ENCODE results near the gene TM7SF2. TPM values are rescaled to one million over a fixed set of nuclear protein-coding genes. Genes with fewer than 3 reads are reported as not detected.
"Not testable (repeated sequence)": the region's sequence is repeated elsewhere in the genome, so short reads cannot be mapped to it uniquely, and the experiment has no call there.

TM7SF2 gene
- total RNA-seq, 2 experiments from 2014 or later, result 19.2 to 21.0 TPM

GRCh38 chr11:65141896-65142494 lies 30.3 kb downstream of the TM7SF2 start:
- Mint-ChIP-seq H3K27ac (no peak overlapping the region), H3K36me3 (no peaks in the 10 kb centered on the region), H3K27me3 (peaks cover 2% of the 10 kb centered on the region), H3K4me1 (ENCODE audit: low read depth) (no peaks in the 10 kb centered on the region), H3K4me3 (no peak overlapping the region), H3K9me3 (no peaks in the 10 kb centered on the region)
- ChIA-PET CTCF (no interaction called here), POLR2A (no interaction called here)
- intact Hi-C loops (cut with micrococcal nuclease), result no loop called here
- no peak for DNase-seq

GRCh38 chr11:65147352-65148075 lies 35.8 kb downstream of the TM7SF2 start:
- ChIA-PET POLR2A (no interaction called here), CTCF (interaction anchor here (1.1 kb wide), 1 partner anchor 30 kb away, joined by 3 read pairs; the partner anchor contains the start of gene ZNHIT2)
- no peak overlapping the region for H3K27ac Mint-ChIP-seq
- H3K4me3 Mint-ChIP-seq, result no peak overlapping the region
- DNase-seq, result no peak
- no peaks in the 10 kb centered on the region for H3K36me3 Mint-ChIP-seq
- intact Hi-C loops (cut with micrococcal nuclease), result no loop called here
- peaks cover 5% of the 10 kb centered on the region for H3K4me1 Mint-ChIP-seq (ENCODE audit: low read depth)
- H3K27me3 Mint-ChIP-seq, result peaks cover 2% of the 10 kb centered on the region
- peaks cover 3% of the 10 kb centered on the region for H3K9me3 Mint-ChIP-seq

- intact Hi-C loops (cut with micrococcal nuclease), result no loop called here
- peaks cover 5% of the 10 kb centered on the region for H3K4me1 Mint-ChIP-seq (ENCODE audit: low read depth)
- ChIA-PET CTCF (no interaction called here), POLR2A (no interaction called here)
- DNase-seq, result no peak
- H3K27me3 Mint-ChIP-seq, result peaks cover 2% of the 10 kb centered on the region
- H3K9me3 Mint-ChIP-seq, result peaks cover 3% of the 10 kb centered on the region
- no peaks in the 10 kb centered on the region for H3K36me3 Mint-ChIP-seq
- H3K27ac Mint-ChIP-seq, result no peak overlapping the region
- no peak overlapping the region for H3K4me3 Mint-ChIP-seq
Measured at GRCh38 chr11:65148657-65149056, 37.0 kb downstream of the TM7SF2 start.

GRCh38 chr11:65150131-65150508 lies 38.4 kb downstream of the TM7SF2 start:
- H3K4me1 Mint-ChIP-seq (ENCODE audit: low read depth); H3K27ac Mint-ChIP-seq; POLR2A ChIA-PET; H3K4me3 Mint-ChIP-seq; CTCF ChIA-PET; H3K27me3 Mint-ChIP-seq; H3K36me3 Mint-ChIP-seq; H3K9me3 Mint-ChIP-seq; DNase-seq; intact Hi-C loops (cut with micrococcal nuclease): not testable (repeated sequence)

- no peaks in the 10 kb centered on the region for H3K36me3 Mint-ChIP-seq
- H3K27ac Mint-ChIP-seq, result no peak overlapping the region
- peak; percentile 62 for DNase-seq
- peaks cover 5% of the 10 kb centered on the region for H3K4me1 Mint-ChIP-seq (ENCODE audit: low read depth)
- ChIA-PET CTCF (no interaction called here), POLR2A (no interaction called here)
- peaks cover 3% of the 10 kb centered on the region for H3K9me3 Mint-ChIP-seq
- intact Hi-C loops (cut with micrococcal nuclease), result no loop called here
- no peak overlapping the region for H3K4me3 Mint-ChIP-seq
- no peaks in the 10 kb centered on the region for H3K27me3 Mint-ChIP-seq
Measured at GRCh38 chr11:65150509-65151299, 39.0 kb downstream of the TM7SF2 start.

- DNase-seq, result no peak
Measured at GRCh38 chr11:65151331-65151899, 39.7 kb downstream of the TM7SF2 start.

GRCh38 chr11:65152122-65152521 lies 40.5 kb downstream of the TM7SF2 start:
- ChIA-PET CTCF (interaction anchor here (1.0 kb wide), 1 partner anchor 98 kb away, joined by 3 read pairs; no protein-coding TSS in a partner anchor), POLR2A (no interaction called here)

More at GRCh38 chr11:65151331-65151899, 39.7 kb downstream of the TM7SF2 start:
- Mint-ChIP-seq H3K4me1 (ENCODE audit: low read depth) (peaks cover 5% of the 10 kb centered on the region), H3K4me3 (no peak overlapping the region), H3K27ac (no peak overlapping the region), H3K27me3 (no peaks in the 10 kb centered on the region), H3K36me3 (no peaks in the 10 kb centered on the region), H3K9me3 (peaks cover 3% of the 10 kb centered on the region)
- ChIA-PET POLR2A (no interaction called here), CTCF (no interaction called here)
- intact Hi-C loops (cut with micrococcal nuclease), result no loop called here

GRCh38 chr11:65156256-65156655 lies 44.6 kb downstream of the TM7SF2 start:
- H3K36me3 Mint-ChIP-seq, result no peaks in the 10 kb centered on the region
- H3K9me3 Mint-ChIP-seq, result no peaks in the 10 kb centered on the region
- H3K4me1 Mint-ChIP-seq (ENCODE audit: low read depth), result no peaks in the 10 kb centered on the region
- ChIA-PET CTCF (no interaction called here), POLR2A (no interaction called here)
- DNase-seq, result no peak
- H3K4me3 Mint-ChIP-seq, result no peak overlapping the region
- intact Hi-C loops (cut with micrococcal nuclease), result no loop called here
- peaks cover 6% of the 10 kb centered on the region for H3K27me3 Mint-ChIP-seq
- H3K27ac Mint-ChIP-seq, result no peak overlapping the region

More at GRCh38 chr11:65152122-65152521, 40.5 kb downstream of the TM7SF2 start:
- Mint-ChIP-seq H3K4me3 (no peak overlapping the region), H3K4me1 (ENCODE audit: low read depth) (peaks cover 5% of the 10 kb centered on the region), H3K27ac (no peak overlapping the region), H3K36me3 (no peaks in the 10 kb centered on the region), H3K27me3 (no peaks in the 10 kb centered on the region), H3K9me3 (peaks cover 3% of the 10 kb centered on the region)
- intact Hi-C loops (cut with micrococcal nuclease), result no loop called here
- DNase-seq, result no peak

GRCh38 chr11:65156926-65157325 lies 45.3 kb downstream of the TM7SF2 start:
- intact Hi-C loops (cut with micrococcal nuclease), result no loop called here
- Mint-ChIP-seq H3K9me3 (no peaks in the 10 kb centered on the region), H3K4me3 (no peak overlapping the region), H3K36me3 (no peaks in the 10 kb centered on the region), H3K27ac (no peak overlapping the region), H3K4me1 (ENCODE audit: low read depth) (no peaks in the 10 kb centered on the region), H3K27me3 (peaks cover 6% of the 10 kb centered on the region)
- ChIA-PET CTCF (no interaction called here), POLR2A (no interaction called here)
- no peak for DNase-seq

GRCh38 chr11:65157336-65157735 lies 45.7 kb downstream of the TM7SF2 start:
- no peaks in the 10 kb centered on the region for H3K9me3 Mint-ChIP-seq
- H3K27ac Mint-ChIP-seq, result no peak overlapping the region
- ChIA-PET CTCF (interaction anchor here (0.5 to 0.6 kb wide), 2 partner anchors 159 to 1270 kb away, joined by 3 read pairs; no protein-coding TSS in a partner anchor), POLR2A (no interaction called here)
- peaks cover 6% of the 10 kb centered on the region for H3K27me3 Mint-ChIP-seq
- DNase-seq, result no peak
- no peaks in the 10 kb centered on the region for H3K36me3 Mint-ChIP-seq
- no peaks in the 10 kb centered on the region for H3K4me1 Mint-ChIP-seq (ENCODE audit: low read depth)
- H3K4me3 Mint-ChIP-seq, result no peak overlapping the region
- intact Hi-C loops (cut with micrococcal nuclease), result no loop called here

GRCh38 chr11:65159012-65159411 lies 47.3 kb downstream of the TM7SF2 start:
- no peak overlapping the region for H3K27ac Mint-ChIP-seq
- POLR2A ChIA-PET, result no interaction called here

GRCh38 chr11:65160643-65161042 lies 49.0 kb downstream of the TM7SF2 start:
- ChIA-PET POLR2A (no interaction called here), CTCF (no interaction called here)
- no peak for DNase-seq
- no peaks in the 10 kb centered on the region for H3K36me3 Mint-ChIP-seq
- H3K27ac Mint-ChIP-seq, result no peak overlapping the region
- no peak overlapping the region for H3K4me3 Mint-ChIP-seq
- H3K4me1 Mint-ChIP-seq (ENCODE audit: low read depth), result no peaks in the 10 kb centered on the region
- no peaks in the 10 kb centered on the region for H3K9me3 Mint-ChIP-seq
- intact Hi-C loops (cut with micrococcal nuclease), result no loop called here
- H3K27me3 Mint-ChIP-seq, result peaks cover 6% of the 10 kb centered on the region

More at GRCh38 chr11:65159012-65159411, 47.3 kb downstream of the TM7SF2 start:
- Mint-ChIP-seq H3K36me3 (no peaks in the 10 kb centered on the region), H3K4me3 (no peak overlapping the region), H3K27me3 (peaks cover 6% of the 10 kb centered on the region), H3K9me3 (no peaks in the 10 kb centered on the region), H3K4me1 (ENCODE audit: low read depth) (no peaks in the 10 kb centered on the region)
- no peak for DNase-seq
- intact Hi-C loops (cut with micrococcal nuclease), result no loop called here
- CTCF ChIA-PET, result no interaction called here
